ENCODE results near the gene CYP4Z1.
"Not testable (repeated sequence)": the region's sequence is repeated elsewhere in the genome, so short reads cannot be mapped to it uniquely, and the experiment has no call there.

CYP4Z1 gene

GRCh38 chr1:47124834-47125233 lies 57.8 kb downstream of the CYP4Z1 start:
- DNase-seq; intact Hi-C loops (cut with DNase I): not testable (repeated sequence)

- intact Hi-C loops (cut with DNase I); DNase-seq: not testable (repeated sequence)
These were observed 60.0 kb downstream of the CYP4Z1 start for GRCh38 chr1:47126997-47127396.

- no peak for DNase-seq
- intact Hi-C loops (cut with DNase I), result no loop called here
These were observed 61.2 kb downstream of the CYP4Z1 start for GRCh38 chr1:47128221-47128620.

DNA sequence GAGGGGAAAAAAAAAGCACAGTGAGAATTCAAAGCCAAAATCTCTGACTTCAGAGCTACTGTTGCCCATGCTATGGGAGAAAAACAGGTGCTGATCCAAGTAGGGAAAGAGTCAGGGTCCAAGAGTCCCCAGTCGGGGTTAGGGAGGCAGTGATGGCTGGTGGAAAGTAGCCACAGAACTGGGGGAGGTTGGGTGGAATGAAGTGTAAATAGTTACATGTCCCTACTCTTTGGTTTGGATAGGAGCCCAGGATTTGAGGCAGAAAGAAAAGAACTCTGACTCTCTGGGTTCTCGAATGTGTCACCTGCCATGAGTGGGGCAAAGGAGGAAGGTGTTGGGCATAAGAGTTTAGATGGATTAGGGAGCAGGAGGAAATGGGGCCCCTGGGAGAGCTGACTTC lies 61.8 kb downstream of the CYP4Z1 start:
- DNase-seq; intact Hi-C loops (cut with DNase I): not testable (repeated sequence)

DNA sequence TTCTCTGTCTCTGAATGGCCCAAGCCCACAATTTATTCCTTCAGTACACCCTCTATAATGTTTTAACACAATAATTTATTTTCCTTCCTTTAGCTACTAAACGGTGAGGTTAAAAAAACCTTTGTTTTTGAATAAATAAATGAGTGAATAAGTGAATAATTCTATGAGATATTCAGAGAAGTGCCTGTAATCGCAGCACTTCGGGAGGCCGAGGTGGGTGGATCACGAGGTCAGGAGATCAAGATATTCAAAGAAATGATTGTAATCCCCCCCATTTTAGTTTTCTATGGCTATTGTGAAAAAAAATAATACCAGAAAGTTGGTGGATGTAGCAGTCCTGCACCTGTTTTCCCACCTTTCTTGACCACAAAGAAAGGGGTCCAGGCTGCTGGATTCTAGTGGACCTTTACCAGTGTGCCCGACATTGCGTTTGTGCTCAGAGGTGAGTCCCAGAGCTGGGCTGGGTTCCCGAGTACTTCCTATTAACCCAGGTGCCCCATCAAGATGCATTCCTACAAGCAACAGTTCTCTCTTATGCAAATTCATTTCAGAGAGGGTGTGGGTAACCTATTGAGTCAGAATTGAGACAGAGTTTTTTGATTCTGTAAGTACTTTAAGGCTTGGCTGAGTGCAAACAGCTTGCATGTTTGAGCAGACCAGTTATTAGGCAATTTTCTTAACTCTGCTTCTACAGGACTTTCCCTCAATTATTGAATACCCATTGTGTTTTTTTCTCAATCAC lies 62.6 kb downstream of the CYP4Z1 start:
- DNase-seq; intact Hi-C loops (cut with DNase I): not testable (repeated sequence)

GRCh38 chr1:47132665-47133064 lies 65.6 kb downstream of the CYP4Z1 start:
- DNase-seq; intact Hi-C loops (cut with DNase I): not testable (repeated sequence)

DNA sequence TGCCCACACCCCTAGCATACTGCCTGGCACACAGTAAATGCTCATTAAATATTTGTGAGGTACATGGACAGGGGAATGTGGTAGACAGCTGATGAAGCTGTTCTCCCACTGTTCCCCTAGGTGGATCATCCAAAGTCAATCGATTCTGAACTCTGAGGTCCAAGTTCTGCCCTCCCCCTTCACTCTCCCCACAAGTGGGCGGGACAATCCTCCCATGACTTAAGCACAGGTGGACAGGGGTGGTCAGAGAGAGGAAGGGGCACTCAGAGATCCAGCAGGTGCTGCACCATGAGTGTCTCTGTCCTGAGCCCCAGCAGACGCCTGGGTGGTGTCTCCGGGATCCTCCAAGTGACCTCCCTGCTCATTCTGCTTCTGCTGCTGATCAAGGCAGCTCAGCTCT lies 70.2 kb downstream of the CYP4Z1 start, which contains the start of gene CYP4A22:
TSS of gene CYP4A22 (plus strand) at position 244 of the 400 bp plus-strand sequence. CDS start at position 289, 45 bp downstream.
- intact Hi-C loops (cut with DNase I), result no loop called here
- no peak for DNase-seq

- peak in 1 of 10 donors; percentile 57 for DNase-seq
These were observed 71.0 kb downstream of the CYP4Z1 start for GRCh38 chr1:47137925-47138615.

DNA sequence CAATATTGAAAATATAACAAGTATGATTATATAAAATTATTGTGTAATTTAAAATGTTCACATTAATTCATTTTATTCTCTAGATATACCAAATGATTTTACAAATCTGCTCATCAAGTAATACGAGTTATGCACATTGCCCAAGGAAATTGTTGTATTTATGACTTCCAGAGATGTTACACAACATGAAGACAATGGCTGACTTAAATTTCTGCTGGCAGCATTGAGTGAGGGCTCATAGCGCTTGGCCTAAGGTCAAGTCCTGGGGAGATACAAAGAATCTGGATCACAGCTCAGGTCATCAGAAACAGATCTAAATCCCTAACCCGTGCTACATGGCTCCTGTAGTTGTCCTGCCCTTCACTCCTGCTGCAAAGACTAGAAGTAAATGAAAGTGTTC lies 73.3 kb downstream of the CYP4Z1 start:
- DNase-seq; intact Hi-C loops (cut with DNase I): not testable (repeated sequence)

More at GRCh38 chr1:47137925-47138615, 71.0 kb downstream of the CYP4Z1 start:
- intact Hi-C loops (cut with DNase I), result no loop called here

DNA sequence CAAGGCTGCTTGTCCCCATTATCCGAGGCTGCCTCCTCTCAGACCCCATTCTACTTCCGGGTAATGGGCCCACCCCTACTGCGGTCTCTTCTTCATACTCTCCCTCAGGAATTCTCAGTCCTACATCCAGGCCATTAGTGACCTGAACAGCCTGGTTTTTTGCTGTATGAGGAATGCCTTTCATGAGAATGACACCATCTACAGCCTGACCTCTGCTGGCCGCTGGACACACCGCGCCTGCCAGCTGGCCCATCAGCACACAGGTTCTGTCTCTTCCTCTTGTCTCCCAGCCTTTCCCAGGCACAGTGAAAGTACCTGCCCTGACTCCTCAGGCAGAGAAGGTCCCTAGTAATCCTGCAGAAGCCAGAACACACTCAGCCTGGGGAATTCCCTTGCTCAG lies 76.6 kb downstream of the CYP4Z1 start:
- intact Hi-C loops (cut with DNase I); DNase-seq: not testable (repeated sequence)

GRCh38 chr1:47146495-47146894 lies 79.5 kb downstream of the CYP4Z1 start:
- DNase-seq; intact Hi-C loops (cut with DNase I): not testable (repeated sequence)

DNA sequence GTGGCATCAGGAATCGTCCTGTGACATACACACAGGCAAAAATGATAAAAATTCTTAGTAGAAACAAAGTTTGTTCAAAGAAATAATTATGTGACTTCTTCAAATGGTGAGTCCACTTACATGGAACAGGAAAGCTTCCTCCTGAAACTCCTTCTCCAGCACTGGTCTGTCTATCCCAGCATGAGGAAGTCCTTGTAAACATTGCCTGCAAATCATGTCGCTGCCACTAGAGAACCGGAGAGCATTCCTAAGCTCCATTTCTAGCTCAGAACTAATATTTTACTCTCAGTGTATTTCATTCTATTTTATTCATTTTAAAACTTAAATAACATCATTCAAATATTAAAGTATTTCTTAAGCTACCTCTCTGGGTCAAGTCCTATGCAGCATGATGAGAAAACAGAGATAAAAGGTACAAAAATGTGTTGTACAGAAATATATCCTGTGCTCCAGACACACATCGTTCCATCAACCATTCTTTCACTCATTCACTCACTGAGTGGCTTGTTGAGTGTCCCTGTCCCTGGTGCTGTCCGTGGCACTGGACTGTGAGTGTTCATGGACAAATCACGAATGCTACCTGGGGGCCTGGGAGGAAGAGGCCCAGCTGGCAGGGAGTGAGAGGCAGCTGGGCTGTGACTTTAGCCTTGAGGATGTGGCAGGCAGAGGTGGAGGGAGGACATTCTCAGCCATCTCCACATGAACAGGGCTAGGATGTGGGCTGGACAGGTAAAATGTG lies 80.2 kb downstream of the CYP4Z1 start:
- DNase-seq, result no peak
- intact Hi-C loops (cut with DNase I), result no loop called here

- DNase-seq; intact Hi-C loops (cut with DNase I): not testable (repeated sequence)
These were observed 82.1 kb downstream of the CYP4Z1 start for GRCh38 chr1:47149162-47149561.

- intact Hi-C loops (cut with DNase I); DNase-seq: not testable (repeated sequence)
These were observed 89.4 kb downstream of the CYP4Z1 start for GRCh38 chr1:47156457-47156856.

DNA sequence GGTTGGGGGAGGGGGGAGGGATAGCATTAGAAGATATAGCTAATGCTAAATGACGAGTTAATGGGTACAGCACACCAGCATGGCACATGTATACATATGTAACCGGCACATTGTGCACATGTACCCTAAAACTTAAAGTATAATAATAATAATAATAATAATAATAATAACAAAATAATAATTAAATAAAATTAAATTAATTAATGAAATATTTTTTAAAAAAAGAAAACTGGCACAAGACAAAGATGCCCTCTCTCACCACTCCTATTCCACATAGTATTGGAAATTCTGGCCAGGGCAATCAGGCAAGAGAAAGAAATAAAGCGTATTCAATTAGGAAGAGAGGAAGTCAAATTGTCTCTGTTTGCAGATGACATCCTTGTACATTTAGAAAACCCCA lies 90.9 kb downstream of the CYP4Z1 start:
- intact Hi-C loops (cut with DNase I); DNase-seq: not testable (repeated sequence)

DNA sequence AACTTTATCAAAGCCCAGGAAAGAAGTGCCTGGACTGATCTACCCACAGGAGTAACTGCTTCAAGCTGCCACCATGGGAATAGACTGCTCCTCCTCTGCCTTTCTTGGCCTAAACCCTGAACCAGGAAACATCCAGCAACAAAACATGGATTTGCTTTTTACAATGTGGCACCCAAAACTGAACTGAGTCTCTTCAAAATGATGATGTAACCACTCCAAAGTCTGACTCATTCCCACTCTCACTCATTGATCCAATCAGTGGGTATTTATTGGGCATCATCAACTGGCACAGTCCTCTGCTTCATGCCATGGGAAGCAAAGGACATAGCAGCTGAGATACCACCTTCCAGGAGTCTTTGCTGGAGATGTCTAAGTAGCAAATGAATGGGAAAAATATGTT lies 93.7 kb downstream of the CYP4Z1 start:
- DNase-seq, result no peak
- intact Hi-C loops (cut with DNase I), result no loop called here

GRCh38 chr1:47161298-47162040 lies 94.4 kb downstream of the CYP4Z1 start:
- intact Hi-C loops (cut with DNase I), result no loop called here

GRCh38 chr1:47164552-47164951 lies 97.5 kb downstream of the CYP4Z1 start:
- DNase-seq, result no peak
- intact Hi-C loops (cut with DNase I), result no loop called here

More at GRCh38 chr1:47161298-47162040, 94.4 kb downstream of the CYP4Z1 start:
- no peak for DNase-seq

Data from posterior cingulate gyrus (tissue), 11 donors.